Transverse colon (tissue), 4 donors: Measurements from ENCODE around the gene PRSS1. TPM values are rescaled to one million over a fixed set of nuclear protein-coding genes. Genes with fewer than 3 reads are reported as not detected.
"Not testable (repeated sequence)": the region's sequence is repeated elsewhere in the genome, so short reads cannot be mapped to it uniquely, and the experiment has no call there.

ENCODE experiments used
- DNase-seq: peaks from one replicate; pipeline ENCODE4 v3.0.0-alpha.2; 2019
- H3K27ac ChIP-seq, 4 donors: fragments of 200-600 bp; sonication (generic); 2 replicates each; pipeline ENCODE4 v1.5.1; 2016 to 2018; ENCODE audit warnings: inconsistent platforms in 4 of 4
- H3K27me3 ChIP-seq: fragments of 200-600 bp; sonication (generic); 2 replicates; pipeline ENCODE4 v1.5.1; 2017; ENCODE audit warnings: inconsistent platforms
- H3K36me3 ChIP-seq, 4 donors: fragments of 200-600 bp; sonication (generic); 2 replicates each; pipeline ENCODE4 v1.5.1; 2017 to 2019; ENCODE audit warnings: inconsistent platforms in 4 of 4
- H3K4me1 ChIP-seq, 4 donors: fragments of 200-600 bp; sonication (generic); 2 replicates each; pipeline ENCODE4 v1.5.1; 2017 to 2020; ENCODE audit warnings: inconsistent platforms in 4 of 4
- H3K4me3 ChIP-seq, 4 donors: fragments of 200-600 bp; sonication (generic); 1 replicate in 1 of 4; 2 replicates in 3 of 4; pipeline versions ENCODE4 v1.5.1 to v1.6.1; 2017 to 2019; ENCODE audit warnings: inconsistent platforms in 4 of 4
- H3K9me3 ChIP-seq, 2 donors: fragments of 200-600 bp; sonication (generic); 2 replicates each; pipeline ENCODE4 v1.5.1; 2017 to 2019; ENCODE audit warnings: inconsistent platforms in 2 of 2
- EP300 ChIP-seq: sonication (generic); formaldehyde crosslinking; IDR thresholded peaks from one replicate; pipeline ENCODE4 v1.6.1; 2017; ENCODE audit warnings: antibody characterized with exemption, low read depth
- POLR2A ChIP-seq: fragments of 450-650 bp; IDR thresholded peaks from one replicate; pipeline ENCODE4 v1.6.1; 2016; ENCODE audit warnings: antibody characterized with exemption, mild to moderate bottlenecking, moderate library complexity
- POLR2AphosphoS5 ChIP-seq, 3 donors: sonication (generic); formaldehyde crosslinking; IDR thresholded peaks; one replicate each; pipeline ENCODE4 v1.6.1; 2016; ENCODE audit warnings: antibody characterized with exemption in 3 of 3
- WGBS, 2 donors: methylation state at CpG; one replicate each; pipeline ENCODE4 v1.1.5; 2018; ENCODE audit warnings: low coverage in 1 of 2; 5-methylcytosine and 5-hydroxymethylcytosine counted together
- in situ Hi-C, 4 donors: fragments of 200-750 bp; cut with MboI; loops; one replicate each; pipeline versions ENCODE4 v1.15.0 to v1.15.1; 2017; ENCODE audit warnings: low sequenced_read_pairs in 3 of 4, low pct_ligation_motif_present in 1 of 4, low pct_unique_long_range_greater_than_20kb in 1 of 4
- intact Hi-C: fragments of 100-400 bp; cut with DNase I; formaldehyde crosslinking; loops from one replicate; pipeline ENCODE4 v1.15.1; 2023; ENCODE audit warnings: low total_unique reads
- total RNA-seq, 4 donors: library from RNA; depleted of rRNA; stranded (reverse); fragments of >200 nt; gene quantifications; one replicate each; pipeline ENCODE4 v1.1.0, GENCODE V29; 2016
- TF ChIP-seq, protein P1 (sequence below), 5 experiments: fragments of 200-600 bp in 3 of 5; fragments of 450-650 bp in 2 of 5; sonication (generic) in 3 of 5; IDR thresholded peaks; 1 replicate in 2 of 5; 2 replicates in 3 of 5; pipeline ENCODE4 v1.5.1; 2016 to 2017; ENCODE audit warnings: antibody characterized with exemption in 5 of 5, inconsistent platforms in 3 of 5, mild to moderate bottlenecking in 2 of 5, moderate library complexity in 1 of 5

PRSS1 gene
- total RNA-seq, 4 donors from 2014 or later: not detected

DNA sequence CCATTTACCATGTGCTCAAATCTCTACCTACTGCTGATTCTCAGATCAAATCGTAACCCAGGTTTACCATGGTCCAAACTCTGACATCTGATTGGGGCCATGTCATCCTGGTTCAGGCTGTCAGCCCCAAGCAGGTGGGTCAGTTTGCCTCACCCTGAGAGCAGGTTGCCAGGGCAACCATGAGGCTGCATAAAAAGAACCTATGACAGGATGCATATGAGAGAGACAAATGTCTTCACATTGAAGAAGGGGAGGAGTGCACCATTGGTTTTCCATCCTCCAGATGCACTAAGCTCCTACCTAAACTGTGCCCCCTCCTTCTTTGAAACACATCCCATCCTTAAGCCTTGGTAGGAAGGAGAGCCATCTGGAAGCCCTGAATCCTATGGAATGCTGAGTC lies 10.2 kb downstream of the PRSS1 start:
- intact Hi-C loops: no loop called here
- H3K27ac ChIP-seq: no peak overlapping the region
- no peaks in the 10 kb centered on the region for H3K4me1 ChIP-seq
- no peaks in the 10 kb centered on the region for H3K27me3 ChIP-seq
- 84 to 100% methylated on average over 1 of the region's 1 CpG for WGBS, 2 donors
- TF ChIP-seq POLR2AphosphoS5 (IDR thresholded peaks at IDR 0.05) (no peak), EP300 (no peak), POLR2A (no peak)
- TF ChIP-seq, protein P1, sequence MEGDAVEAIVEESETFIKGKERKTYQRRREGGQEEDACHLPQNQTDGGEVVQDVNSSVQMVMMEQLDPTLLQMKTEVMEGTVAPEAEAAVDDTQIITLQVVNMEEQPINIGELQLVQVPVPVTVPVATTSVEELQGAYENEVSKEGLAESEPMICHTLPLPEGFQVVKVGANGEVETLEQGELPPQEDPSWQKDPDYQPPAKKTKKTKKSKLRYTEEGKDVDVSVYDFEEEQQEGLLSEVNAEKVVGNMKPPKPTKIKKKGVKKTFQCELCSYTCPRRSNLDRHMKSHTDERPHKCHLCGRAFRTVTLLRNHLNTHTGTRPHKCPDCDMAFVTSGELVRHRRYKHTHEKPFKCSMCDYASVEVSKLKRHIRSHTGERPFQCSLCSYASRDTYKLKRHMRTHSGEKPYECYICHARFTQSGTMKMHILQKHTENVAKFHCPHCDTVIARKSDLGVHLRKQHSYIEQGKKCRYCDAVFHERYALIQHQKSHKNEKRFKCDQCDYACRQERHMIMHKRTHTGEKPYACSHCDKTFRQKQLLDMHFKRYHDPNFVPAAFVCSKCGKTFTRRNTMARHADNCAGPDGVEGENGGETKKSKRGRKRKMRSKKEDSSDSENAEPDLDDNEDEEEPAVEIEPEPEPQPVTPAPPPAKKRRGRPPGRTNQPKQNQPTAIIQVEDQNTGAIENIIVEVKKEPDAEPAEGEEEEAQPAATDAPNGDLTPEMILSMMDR (IDR thresholded peaks at IDR 0.05): no peak
- no peaks in the 10 kb centered on the region for H3K9me3 ChIP-seq
- H3K4me3 ChIP-seq: no peak overlapping the region
- in situ Hi-C loops: no loop called here
- no peaks in the 10 kb centered on the region for H3K36me3 ChIP-seq
- no peak for DNase-seq

DNA sequence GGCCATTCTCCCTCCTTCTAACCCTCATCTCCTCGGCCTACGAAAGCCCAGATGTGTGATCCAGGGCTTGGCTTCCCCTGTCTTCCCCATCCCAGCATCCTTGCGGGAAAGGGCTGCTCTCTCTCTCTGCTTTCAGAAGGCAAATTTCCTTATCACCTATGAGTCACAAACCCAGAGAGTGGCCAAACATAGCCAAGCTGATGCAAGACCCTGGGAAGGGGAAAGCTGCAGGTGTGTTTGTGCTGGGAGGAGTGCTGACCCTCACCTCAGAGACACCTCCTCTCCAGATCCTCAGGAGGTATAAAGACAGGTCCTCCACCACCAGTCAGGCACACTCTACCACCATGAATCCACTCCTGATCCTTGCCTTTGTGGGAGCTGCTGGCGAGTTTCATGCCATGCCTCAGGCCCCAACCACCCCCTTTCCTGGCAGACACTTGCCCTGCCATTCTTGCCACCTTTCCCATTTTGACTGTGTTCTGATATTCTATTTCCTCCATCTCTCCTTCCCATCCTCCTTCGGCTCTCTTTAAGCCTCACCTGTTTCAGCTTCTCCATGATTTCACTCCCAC lies 10.9 kb downstream of the PRSS1 start:
- in situ Hi-C loops: no loop called here
- Histone ChIP-seq H3K9me3 (no peaks in the 10 kb centered on the region), H3K27ac (no peak overlapping the region), H3K4me3 (no peak overlapping the region), H3K36me3 (no peaks in the 10 kb centered on the region), H3K4me1 (no peaks in the 10 kb centered on the region), H3K27me3 (no peaks in the 10 kb centered on the region)
- TF ChIP-seq POLR2AphosphoS5 (IDR thresholded peaks at IDR 0.05) (no peak), EP300 (no peak), POLR2A (no peak)
- TF ChIP-seq, protein P1 (IDR thresholded peaks at IDR 0.05): no peak
- DNase-seq: no peak
- intact Hi-C loops: no loop called here
- 89 to 91% methylated on average over 3 to 5 of the region's 5 CpGs for WGBS, 2 donors

DNA sequence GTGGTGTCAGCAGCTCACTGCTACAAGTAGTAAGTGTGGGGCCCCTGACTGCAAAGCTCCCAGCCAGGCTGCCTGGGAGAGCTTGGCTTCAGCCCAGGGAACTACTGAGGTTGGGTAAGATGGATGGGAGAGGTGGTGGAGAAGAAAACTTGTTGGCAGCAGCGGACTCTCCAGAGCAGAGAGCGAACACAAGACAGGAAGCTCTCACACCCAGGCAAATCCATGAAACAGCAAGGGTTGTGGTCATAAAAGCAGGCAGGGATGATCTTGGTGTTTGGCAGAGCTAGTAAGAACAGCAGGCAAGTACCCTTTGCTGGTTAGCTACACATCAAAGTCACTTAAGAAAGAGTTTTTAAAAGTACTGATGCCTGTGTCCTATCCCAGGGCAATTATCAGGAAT lies 12.3 kb downstream of the PRSS1 start:
- H3K9me3 ChIP-seq, intact Hi-C loops, H3K4me1 ChIP-seq, in situ Hi-C loops, H3K36me3 ChIP-seq, H3K27me3 ChIP-seq, DNase-seq, H3K27ac ChIP-seq, H3K4me3 ChIP-seq: not testable (repeated sequence)
- WGBS, 2 donors: 70 to 86% methylated on average over 2 of the region's 2 CpGs

DNA sequence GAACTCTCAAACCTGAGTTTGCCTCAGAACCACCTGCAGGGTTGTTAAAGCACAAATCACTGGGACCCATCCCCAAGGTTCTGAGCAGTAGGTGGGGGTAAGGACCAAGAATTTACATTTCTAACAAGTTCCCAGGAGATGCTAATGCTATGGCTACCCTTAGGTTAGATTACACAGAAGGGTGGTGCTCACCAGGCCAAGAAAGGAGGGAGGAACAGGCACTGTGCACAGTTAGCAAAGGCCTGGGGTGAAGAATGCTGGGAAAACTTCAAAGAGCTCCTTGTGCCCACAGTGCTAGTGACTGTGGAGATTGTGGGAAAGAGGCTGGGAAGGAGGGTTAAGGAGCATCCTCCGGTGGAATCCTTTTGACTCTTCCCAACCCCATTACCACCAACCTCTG lies 12.8 kb downstream of the PRSS1 start:
- Histone ChIP-seq H3K27me3 (no peaks in the 10 kb centered on the region), H3K4me1 (no peaks in the 10 kb centered on the region), H3K9me3 (no peaks in the 10 kb centered on the region), H3K36me3 (no peaks in the 10 kb centered on the region), H3K4me3 (no peak overlapping the region), H3K27ac (no peak overlapping the region)
- intact Hi-C loops (no loop called here), in situ Hi-C loops (no loop called here)
- whole genome bisulfite sequencing, 2 donors: 85% methylated on average over 1 of the region's 1 CpG; no CpG with 5 or more reads in 1 of the 2 donors
- no peak for TF ChIP-seq EP300
- TF ChIP-seq POLR2A: no peak
- TF ChIP-seq, protein P1 (IDR thresholded peaks at IDR 0.05): no peak
- no peak for TF ChIP-seq POLR2AphosphoS5 (IDR thresholded peaks at IDR 0.05)
- no peak for DNase-seq

DNA sequence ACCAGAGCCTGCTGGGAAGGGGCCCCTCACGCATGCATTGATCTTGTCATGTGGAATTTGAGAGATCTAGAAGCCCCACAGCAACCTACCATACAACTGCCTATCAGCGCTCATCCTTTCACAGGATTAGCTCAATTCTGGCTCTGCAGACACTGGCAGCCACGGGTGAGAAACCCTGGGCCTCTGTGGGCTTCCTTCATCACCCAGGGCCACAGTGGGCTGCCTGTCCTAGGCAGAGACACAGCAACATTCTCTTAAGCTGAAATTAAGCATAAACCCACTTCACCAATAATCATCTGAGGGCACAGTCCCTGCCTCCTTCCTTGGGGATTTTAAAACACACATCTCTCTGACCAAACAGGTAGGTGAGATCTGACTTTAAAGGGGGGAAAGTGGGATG lies 18.2 kb downstream of the PRSS1 start:
- no peaks in the 10 kb centered on the region for H3K9me3 ChIP-seq
- TF ChIP-seq POLR2A: no peak
- TF ChIP-seq, protein P1 (IDR thresholded peaks at IDR 0.05): no peak
- TF ChIP-seq EP300: no peak
- intact Hi-C loops: no loop called here
- H3K27me3 ChIP-seq: no peaks in the 10 kb centered on the region
- DNase-seq: no peak
- in situ Hi-C loops: no loop called here
- H3K36me3 ChIP-seq: no peaks in the 10 kb centered on the region
- H3K4me3 ChIP-seq: no peak overlapping the region
- WGBS, 2 donors: 80 to 85% methylated on average over 1 to 3 of the region's 3 CpGs
- H3K27ac ChIP-seq: no peak overlapping the region
- no peaks in the 10 kb centered on the region for H3K4me1 ChIP-seq
